ENCODE data around the gene CYP4F22. TPM values are rescaled to one million over a fixed set of nuclear protein-coding genes. Genes with fewer than 3 reads are reported as not detected.
"Not testable (repeated sequence)": the region's sequence is repeated elsewhere in the genome, so short reads cannot be mapped to it uniquely, and the experiment has no call there.

Gene CYP4F22
- total RNA-seq, 1 experiment from 2014 or later: not detected

DNA sequence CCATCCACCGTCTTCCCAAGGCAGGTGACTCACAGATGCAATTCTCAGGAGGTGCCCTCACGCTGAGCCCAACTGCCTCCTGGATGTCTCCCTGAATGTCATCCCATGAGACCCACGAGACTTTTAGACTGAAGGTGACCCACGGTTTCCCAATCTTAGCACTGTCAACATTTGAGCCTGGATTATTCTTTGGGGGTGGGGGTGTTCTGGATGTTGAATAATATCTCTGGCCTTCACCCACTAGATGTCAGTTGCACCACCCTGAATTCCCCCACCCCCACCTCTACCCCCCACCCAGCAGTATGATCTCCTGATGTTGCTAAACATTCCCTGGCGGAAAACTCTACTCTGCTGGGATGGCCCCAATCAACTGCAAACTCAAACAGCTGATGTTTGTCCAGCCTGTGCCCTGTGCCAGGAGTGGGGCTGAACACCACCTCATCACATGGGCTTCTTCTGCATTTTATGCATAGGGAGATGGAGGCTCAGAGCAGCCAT, 2.2 kb upstream of the CYP4F22 start:
- no peaks in the 10 kb centered on the region for H3K79me2 ChIP-seq (ENCODE audit: low read depth)
- H3K36me3 ChIP-seq (ENCODE audit: low read depth): no peaks in the 10 kb centered on the region
- no peak overlapping the region for H3K27ac ChIP-seq
- POLR2A ChIA-PET (ENCODE audit: unreplicated experiment): no interaction called here
- no peak overlapping the region for H3K4me2 ChIP-seq
- intact Hi-C loops (cut with micrococcal nuclease; ENCODE audit: unreplicated experiment): no loop called here
- H3K4me1 ChIP-seq (replicated peaks; ENCODE audit: insufficient read depth): no peaks in the 10 kb centered on the region
- no peaks in the 10 kb centered on the region; the same call in 1 of the 2 replicates for H4K20me1 ChIP-seq (ENCODE audit: insufficient read depth)
- no TSS peak for BruUV-seq (replicated peaks)
- no peak overlapping the region for H2AFZ ChIP-seq
- no peaks in the 10 kb centered on the region for H3K9me2 ChIP-seq (ENCODE audit: insufficient read depth)
- 0 out of 2 replicates have a peak, but pooled peaks cover 4% of the 10 kb centered on the region for H3F3A ChIP-seq (ENCODE audit: insufficient read depth, low read depth)
- CTCF ChIA-PET: no interaction called here
- no peaks in the 10 kb centered on the region for H3K9me3 ChIP-seq (ENCODE audit: insufficient read depth, low read depth)
- DNase-seq: no peak
- peaks cover 43% of the 10 kb centered on the region for H3K27me3 ChIP-seq (ENCODE audit: insufficient read depth, low read depth)
- no peak for TF ChIP-seq EZH2 (IDR thresholded peaks at IDR 0.05; ENCODE audit: low read depth)
- TF ChIP-seq, protein P1, sequence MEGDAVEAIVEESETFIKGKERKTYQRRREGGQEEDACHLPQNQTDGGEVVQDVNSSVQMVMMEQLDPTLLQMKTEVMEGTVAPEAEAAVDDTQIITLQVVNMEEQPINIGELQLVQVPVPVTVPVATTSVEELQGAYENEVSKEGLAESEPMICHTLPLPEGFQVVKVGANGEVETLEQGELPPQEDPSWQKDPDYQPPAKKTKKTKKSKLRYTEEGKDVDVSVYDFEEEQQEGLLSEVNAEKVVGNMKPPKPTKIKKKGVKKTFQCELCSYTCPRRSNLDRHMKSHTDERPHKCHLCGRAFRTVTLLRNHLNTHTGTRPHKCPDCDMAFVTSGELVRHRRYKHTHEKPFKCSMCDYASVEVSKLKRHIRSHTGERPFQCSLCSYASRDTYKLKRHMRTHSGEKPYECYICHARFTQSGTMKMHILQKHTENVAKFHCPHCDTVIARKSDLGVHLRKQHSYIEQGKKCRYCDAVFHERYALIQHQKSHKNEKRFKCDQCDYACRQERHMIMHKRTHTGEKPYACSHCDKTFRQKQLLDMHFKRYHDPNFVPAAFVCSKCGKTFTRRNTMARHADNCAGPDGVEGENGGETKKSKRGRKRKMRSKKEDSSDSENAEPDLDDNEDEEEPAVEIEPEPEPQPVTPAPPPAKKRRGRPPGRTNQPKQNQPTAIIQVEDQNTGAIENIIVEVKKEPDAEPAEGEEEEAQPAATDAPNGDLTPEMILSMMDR (conservative IDR thresholded peaks at IDR 0.05): no peak
- H3K4me3 ChIP-seq: no peak overlapping the region

- H3K27me3 ChIP-seq (ENCODE audit: insufficient read depth, low read depth): peaks cover 31% of the 10 kb centered on the region
- no peaks in the 10 kb centered on the region; the same call in 1 of the 2 replicates for H4K20me1 ChIP-seq (ENCODE audit: insufficient read depth)
- no peak overlapping the region for H2AFZ ChIP-seq
- DNase-seq: no peak
- no peaks in the 10 kb centered on the region for H3K79me2 ChIP-seq (ENCODE audit: low read depth)
- no peaks in the 10 kb centered on the region for H3K4me1 ChIP-seq (replicated peaks; ENCODE audit: insufficient read depth)
- 0 out of 2 replicates have a peak, but pooled peaks cover 4% of the 10 kb centered on the region for H3F3A ChIP-seq (ENCODE audit: insufficient read depth, low read depth)
- no peak overlapping the region for H3K4me2 ChIP-seq
- intact Hi-C loops (cut with micrococcal nuclease; ENCODE audit: unreplicated experiment): no loop called here
- H3K4me3 ChIP-seq: no peak overlapping the region
- CTCF ChIA-PET: no interaction called here
- TF ChIP-seq, protein P1 (conservative IDR thresholded peaks at IDR 0.05): no peak
- TF ChIP-seq EZH2 (IDR thresholded peaks at IDR 0.05; ENCODE audit: low read depth): no peak
- no peaks in the 10 kb centered on the region for H3K9me2 ChIP-seq (ENCODE audit: insufficient read depth)
- H3K36me3 ChIP-seq (ENCODE audit: low read depth): no peaks in the 10 kb centered on the region
- no TSS peak for BruUV-seq (replicated peaks)
- POLR2A ChIA-PET (ENCODE audit: unreplicated experiment): no interaction called here
- H3K27ac ChIP-seq: no peak overlapping the region
- no peaks in the 10 kb centered on the region for H3K9me3 ChIP-seq (ENCODE audit: insufficient read depth, low read depth)
Measured at GRCh38 chr19:15507068-15508034, 974 bp upstream of the CYP4F22 start.

GRCh38 chr19:15511671-15512424, 3.5 kb downstream of the CYP4F22 start:
- peaks cover 22% of the 10 kb centered on the region for H3K27me3 ChIP-seq (ENCODE audit: insufficient read depth, low read depth)
- TF ChIP-seq, protein P1 (conservative IDR thresholded peaks at IDR 0.05): no peak
- TF ChIP-seq EZH2 (IDR thresholded peaks at IDR 0.05; ENCODE audit: low read depth): no peak
- no peaks in the 10 kb centered on the region for H3K36me3 ChIP-seq (ENCODE audit: low read depth)
- BruUV-seq (replicated peaks): no TSS peak
- no peak overlapping the region for H3K27ac ChIP-seq
- no peaks in the 10 kb centered on the region for H3K9me2 ChIP-seq (ENCODE audit: insufficient read depth)
- no peaks in the 10 kb centered on the region for H3K4me1 ChIP-seq (replicated peaks; ENCODE audit: insufficient read depth)
- intact Hi-C loops (cut with micrococcal nuclease; ENCODE audit: unreplicated experiment): no loop called here
- H3K4me2 ChIP-seq: no peak overlapping the region
- H3K9me3 ChIP-seq (ENCODE audit: insufficient read depth, low read depth): peaks cover 10% of the 10 kb centered on the region; the same call in 1 of the 2 replicates
- no peaks in the 10 kb centered on the region for H3F3A ChIP-seq (ENCODE audit: insufficient read depth, low read depth)
- ChIA-PET POLR2A (ENCODE audit: unreplicated experiment) (no interaction called here), CTCF (no interaction called here)
- H4K20me1 ChIP-seq (ENCODE audit: insufficient read depth): no peaks in the 10 kb centered on the region; the same call in 1 of the 2 replicates
- no peak for DNase-seq
- no peak overlapping the region for H3K4me3 ChIP-seq
- no peaks in the 10 kb centered on the region for H3K79me2 ChIP-seq (ENCODE audit: low read depth)
- no peak overlapping the region for H2AFZ ChIP-seq

GRCh38 chr19:15515227-15515625, 6.9 kb downstream of the CYP4F22 start:
- H3K4me2 ChIP-seq; BruUV-seq (replicated peaks); H2AFZ ChIP-seq; H4K20me1 ChIP-seq (ENCODE audit: insufficient read depth); H3K27ac ChIP-seq; H3K4me1 ChIP-seq (replicated peaks; ENCODE audit: insufficient read depth); H3K36me3 ChIP-seq (ENCODE audit: low read depth); H3K79me2 ChIP-seq (ENCODE audit: low read depth); DNase-seq; CTCF ChIA-PET; H3K4me3 ChIP-seq; H3F3A ChIP-seq (ENCODE audit: insufficient read depth, low read depth); intact Hi-C loops (cut with micrococcal nuclease; ENCODE audit: unreplicated experiment); H3K9me2 ChIP-seq (ENCODE audit: insufficient read depth): not testable (repeated sequence)
- H3K9me3 ChIP-seq (ENCODE audit: insufficient read depth, low read depth): peaks cover 13% of the 10 kb centered on the region; the same call in 1 of the 2 replicates
- POLR2A ChIA-PET (ENCODE audit: unreplicated experiment): interaction anchor here (0.7 kb wide), 1 partner anchor 656 kb away, joined by 3 read pairs; no protein-coding TSS in a partner anchor
- H3K27me3 ChIP-seq (ENCODE audit: insufficient read depth, low read depth): peaks cover 38% of the 10 kb centered on the region

Data from PC-9 (cell line).